A673 (cell line): Measurements from ENCODE around the gene MIS12. TPM values are rescaled to one million over a fixed set of nuclear protein-coding genes. Genes with fewer than 3 reads are reported as not detected.

Source experiments
- BruUV-seq: library from RNA; stranded (reverse); fragments of 400-500 nt; replicated peaks from 2 replicates; lab custom pipeline; 2021; lab: Mats Ljungman, UMichigan
- CTCF ChIA-PET: fragments of 300-600 bp; sonication (Branson Sonifier 250); formaldehyde crosslinking; loops from one replicate; lab custom pipeline; 2022; ENCODE audit warnings: antibody characterized with exemption; lab: Charles Lee
- POLR2A ChIA-PET: fragments of 300-600 bp; sonication (Branson Sonifier 250); formaldehyde crosslinking; loops from one replicate; lab custom pipeline; 2022; ENCODE audit warnings: antibody characterized with exemption; ENCODE audit not compliant: low non-redundant PET; lab: Charles Lee
- DNase-seq: peaks from one replicate; pipeline ENCODE4 v3.0.0-alpha.2; 2015; ENCODE audit warnings: low spot score
- H3K27ac ChIP-seq: fragments of 200-600 bp; sonication (generic); 2 replicates; pipeline ENCODE4 v1.5.1; 2016; ENCODE audit warnings: mixed run types, low read depth, mild to moderate bottlenecking, mixed read lengths, antibody characterized with exemption, low read length; ENCODE audit not compliant: poor library complexity, severe bottlenecking
- H3K27me3 ChIP-seq: fragments of 200-600 bp; sonication (generic); replicated peaks from 2 replicates; pipeline ENCODE4 v1.6.1; 2017; ENCODE audit warnings: mixed run types, low read depth, mild to moderate bottlenecking, mixed read lengths, antibody characterized with exemption, low read length; ENCODE audit not compliant: insufficient read depth, poor library complexity
- H3K36me3 ChIP-seq: fragments of 200-600 bp; sonication (generic); 2 replicates; pipeline ENCODE4 v1.6.1; 2016; ENCODE audit warnings: mixed run types, mild to moderate bottlenecking, mixed read lengths, antibody characterized with exemption, low read length; ENCODE audit not compliant: insufficient read depth, poor library complexity, severe bottlenecking
- H3K4me1 ChIP-seq: fragments of 200-600 bp; sonication (generic); 2 replicates; pipeline ENCODE4 v1.6.1; 2017; ENCODE audit warnings: mixed run types, mild to moderate bottlenecking, mixed read lengths, antibody characterized with exemption, low read length; ENCODE audit not compliant: insufficient read depth, poor library complexity, severe bottlenecking
- H3K4me3 ChIP-seq: fragments of 200-600 bp; sonication (generic); 2 replicates; pipeline ENCODE4 v1.5.1; 2016; ENCODE audit warnings: low read depth, mixed run types, mild to moderate bottlenecking, mixed read lengths, low read length; ENCODE audit not compliant: poor library complexity, severe bottlenecking
- H3K9me3 ChIP-seq: fragments of 200-600 bp; sonication (generic); 2 replicates; pipeline ENCODE4 v1.6.1; 2016; ENCODE audit warnings: mixed run types, low read depth, mild to moderate bottlenecking, mixed read lengths, antibody characterized with exemption, low read length; ENCODE audit not compliant: poor library complexity, severe bottlenecking
- CTCF ChIP-seq: fragments of 300-800, 200-600 bp; sonication (generic); conservative IDR thresholded peaks from 2 replicates; pipeline ENCODE4 v1.5.1; 2017; ENCODE audit warnings: low read depth, mild to moderate bottlenecking, antibody characterized with exemption, low read length, moderate library complexity, mixed read lengths
- EZH2 ChIP-seq: fragments of 200-600 bp; sonication (generic); IDR thresholded peaks from 2 replicates; pipeline ENCODE4 v1.6.1; 2017; ENCODE audit warnings: borderline replicate concordance, low read depth, mild to moderate bottlenecking, mixed read lengths, antibody characterized with exemption, low read length; ENCODE audit not compliant: poor library complexity, severe bottlenecking
- intact Hi-C: fragments of 100-400 bp; cut with micrococcal nuclease; formaldehyde crosslinking; loops from one replicate; pipeline ENCODE4 v1.10.0; 2022; ENCODE audit not compliant: unreplicated experiment
- total RNA-seq: library from RNA; stranded (reverse); gene quantifications from 2 replicates; pipeline ENCODE4 v1.2.3, GENCODE V29; 2021

MIS12 gene
- total RNA-seq, 1 experiment from 2014 or later: 33.9 TPM

- no peaks in the 10 kb centered on the region for H3K4me1 ChIP-seq
- intact Hi-C loops: no loop called here
- ChIA-PET CTCF (no interaction called here), POLR2A (no interaction called here)
- no peak overlapping the region for H3K4me3 ChIP-seq
- no peaks in the 10 kb centered on the region for H3K9me3 ChIP-seq
- no peak for DNase-seq
- H3K36me3 ChIP-seq: no peaks in the 10 kb centered on the region
- no peak overlapping the region for H3K27ac ChIP-seq
- no peak for TF ChIP-seq CTCF
- TF ChIP-seq EZH2: no peak
- BruUV-seq: no TSS peak
- no peaks in the 10 kb centered on the region for H3K27me3 ChIP-seq
Measured at GRCh38 chr17:5527601-5528250, 41.4 kb downstream of the MIS12 start.

GRCh38 chr17:5530265-5531084 is 44.1 kb downstream of the MIS12 start:
- Histone ChIP-seq H3K9me3 (no peaks in the 10 kb centered on the region), H3K4me1 (no peaks in the 10 kb centered on the region), H3K36me3 (no peaks in the 10 kb centered on the region), H3K27ac (no peak overlapping the region), H3K4me3 (no peak overlapping the region), H3K27me3 (no peaks in the 10 kb centered on the region)
- DNase-seq: no peak
- TF ChIP-seq CTCF: no peak
- TF ChIP-seq EZH2: no peak
- ChIA-PET CTCF (no interaction called here), POLR2A (no interaction called here)
- intact Hi-C loops: no loop called here
- BruUV-seq: no TSS peak

- H3K27ac ChIP-seq: no peak overlapping the region
- H3K4me1 ChIP-seq: no peaks in the 10 kb centered on the region
- H3K9me3 ChIP-seq: no peaks in the 10 kb centered on the region
- POLR2A ChIA-PET: no interaction called here
- no peak overlapping the region for H3K4me3 ChIP-seq
- TF ChIP-seq EZH2 (no peak), CTCF (no peak)
- no TSS peak for BruUV-seq
- no peak for DNase-seq
- intact Hi-C loops: no loop called here
- CTCF ChIA-PET: no interaction called here
- H3K27me3 ChIP-seq: no peaks in the 10 kb centered on the region
- H3K36me3 ChIP-seq: no peaks in the 10 kb centered on the region
Measured at GRCh38 chr17:5531085-5531418, 44.7 kb downstream of the MIS12 start.
